ENCODE data around the gene LOXL4. TPM values are rescaled to one million over a fixed set of nuclear protein-coding genes. Genes with fewer than 3 reads are reported as not detected.

The LOXL4 gene
- total and polyA plus RNA-seq, 2 experiments from 2014 or later, result 32.7 to 34.4 TPM

DNA sequence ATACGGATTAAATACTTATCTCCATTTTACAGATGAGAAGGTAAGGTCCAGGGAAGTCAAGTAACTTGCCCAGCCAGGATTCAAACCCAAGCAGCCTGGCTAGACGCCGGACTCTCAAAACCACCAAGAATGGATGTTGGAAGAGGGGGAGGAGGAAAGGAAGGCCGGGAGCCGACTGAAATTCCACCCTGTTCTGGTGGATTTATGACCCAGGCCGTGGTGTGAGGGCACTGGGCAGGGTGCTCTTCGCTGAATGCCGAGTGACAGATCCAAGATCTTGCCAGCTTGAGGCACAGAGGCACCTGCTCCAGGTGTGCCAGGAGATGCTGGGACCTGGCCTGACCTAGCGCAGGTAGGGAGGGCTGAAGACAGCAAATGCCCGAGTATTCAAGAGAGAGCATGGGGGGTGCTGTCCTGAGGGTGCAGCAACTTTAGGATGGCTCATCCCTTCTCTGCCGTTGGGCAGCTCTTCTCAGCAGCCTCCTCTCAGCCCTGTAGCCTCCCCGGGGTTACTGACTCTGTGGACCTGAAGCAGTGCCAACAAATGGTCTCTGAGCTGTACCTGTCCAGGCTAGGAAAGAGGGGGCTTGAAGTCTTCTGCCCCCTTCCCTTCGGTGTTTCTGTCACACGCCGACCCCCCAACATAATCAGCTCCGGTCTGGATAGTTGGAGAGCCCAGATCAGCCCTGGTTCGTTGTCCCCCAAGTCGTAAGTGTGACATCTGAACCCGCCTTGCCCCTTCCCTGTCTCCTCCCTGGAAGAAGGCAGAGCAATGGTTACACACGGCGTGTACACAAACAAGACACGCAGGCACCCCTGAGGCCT lies 713 bp downstream of the LOXL4 start:
- H3K36me3 ChIP-seq (replicated peaks; ENCODE audit: insufficient read depth, low read depth), result no peaks in the 10 kb centered on the region
- peaks cover 17% of the 10 kb centered on the region for H3K4me1 ChIP-seq (ENCODE audit: insufficient read depth)
- H3K79me2 ChIP-seq, result no peaks in the 10 kb centered on the region
- 78% methylated on average over 22 of the region's 22 CpGs for WGBS (ENCODE audit: low lambda C conversion rate, missing lambda C conversion rate)
- H2AFZ ChIP-seq, result peak overlapping the region; percentile 26
- H3K9me2 ChIP-seq (replicated peaks; ENCODE audit: insufficient read depth), result no peaks in the 10 kb centered on the region
- no peaks in the 10 kb centered on the region for H4K20me1 ChIP-seq (ENCODE audit: insufficient read depth, poor library complexity, severe bottlenecking)
- peak overlapping the region; percentile 75 for H3K4me2 ChIP-seq
- no peak for DNase-seq (ENCODE audit: low spot score)
- no peak overlapping the region for H3K4me3 ChIP-seq
- no peak overlapping the region for H3K27ac ChIP-seq
- TF ChIP-seq, protein P1, sequence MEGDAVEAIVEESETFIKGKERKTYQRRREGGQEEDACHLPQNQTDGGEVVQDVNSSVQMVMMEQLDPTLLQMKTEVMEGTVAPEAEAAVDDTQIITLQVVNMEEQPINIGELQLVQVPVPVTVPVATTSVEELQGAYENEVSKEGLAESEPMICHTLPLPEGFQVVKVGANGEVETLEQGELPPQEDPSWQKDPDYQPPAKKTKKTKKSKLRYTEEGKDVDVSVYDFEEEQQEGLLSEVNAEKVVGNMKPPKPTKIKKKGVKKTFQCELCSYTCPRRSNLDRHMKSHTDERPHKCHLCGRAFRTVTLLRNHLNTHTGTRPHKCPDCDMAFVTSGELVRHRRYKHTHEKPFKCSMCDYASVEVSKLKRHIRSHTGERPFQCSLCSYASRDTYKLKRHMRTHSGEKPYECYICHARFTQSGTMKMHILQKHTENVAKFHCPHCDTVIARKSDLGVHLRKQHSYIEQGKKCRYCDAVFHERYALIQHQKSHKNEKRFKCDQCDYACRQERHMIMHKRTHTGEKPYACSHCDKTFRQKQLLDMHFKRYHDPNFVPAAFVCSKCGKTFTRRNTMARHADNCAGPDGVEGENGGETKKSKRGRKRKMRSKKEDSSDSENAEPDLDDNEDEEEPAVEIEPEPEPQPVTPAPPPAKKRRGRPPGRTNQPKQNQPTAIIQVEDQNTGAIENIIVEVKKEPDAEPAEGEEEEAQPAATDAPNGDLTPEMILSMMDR (IDR thresholded peaks at IDR 0.05; ENCODE audit: poor library complexity), result no peak
- TF ChIP-seq EZH2phosphoT487 (IDR thresholded peaks at IDR 0.05; ENCODE audit: low read depth, severe bottlenecking, unreplicated experiment) (no peak), EZH2 (IDR thresholded peaks at IDR 0.05; ENCODE audit: borderline replicate concordance) (no peak)
- H3K9me3 ChIP-seq (ENCODE audit: low read depth), result no peaks in the 10 kb centered on the region
- peaks cover 3% of the 10 kb centered on the region for H3K27me3 ChIP-seq

DNA sequence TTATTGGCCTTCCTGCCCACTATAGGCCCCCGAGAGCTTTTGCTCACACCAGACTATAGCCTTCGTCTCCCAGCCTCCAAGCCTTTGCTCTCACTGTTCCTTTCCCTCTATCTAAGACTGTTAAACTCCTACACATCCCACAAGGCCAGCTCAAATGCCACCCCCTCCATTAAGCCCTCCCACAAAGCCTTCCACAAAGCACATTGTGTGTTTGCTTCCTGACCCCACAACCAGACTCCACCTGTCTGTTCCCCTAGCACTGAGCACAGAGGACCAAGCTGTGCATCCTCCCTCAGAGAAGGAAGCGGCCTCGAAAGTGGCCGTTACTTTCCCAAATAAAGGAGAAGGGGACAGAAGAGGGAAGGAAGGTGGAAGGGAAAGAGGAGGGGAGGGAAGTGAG lies 1.3 kb downstream of the LOXL4 start:
- Histone ChIP-seq H3K79me2 (no peaks in the 10 kb centered on the region), H3K4me2 (no peak overlapping the region), H3K27me3 (peaks cover 3% of the 10 kb centered on the region), H3K9me3 (ENCODE audit: low read depth) (no peaks in the 10 kb centered on the region), H2AFZ (no peak overlapping the region), H3K27ac (no peak overlapping the region), H4K20me1 (ENCODE audit: insufficient read depth, poor library complexity, severe bottlenecking) (no peaks in the 10 kb centered on the region), H3K4me3 (no peak overlapping the region), H3K36me3 (replicated peaks; ENCODE audit: insufficient read depth, low read depth) (no peaks in the 10 kb centered on the region), H3K4me1 (ENCODE audit: insufficient read depth) (peaks cover 17% of the 10 kb centered on the region), H3K9me2 (replicated peaks; ENCODE audit: insufficient read depth) (no peaks in the 10 kb centered on the region)
- 92% methylated on average over 5 of the region's 5 CpGs for WGBS (ENCODE audit: low lambda C conversion rate, missing lambda C conversion rate)
- DNase-seq (ENCODE audit: low spot score), result no peak
- no peak for TF ChIP-seq EZH2 (IDR thresholded peaks at IDR 0.05; ENCODE audit: borderline replicate concordance)
- TF ChIP-seq, protein P1 (IDR thresholded peaks at IDR 0.05; ENCODE audit: poor library complexity), result no peak
- TF ChIP-seq EZH2phosphoT487 (IDR thresholded peaks at IDR 0.05; ENCODE audit: low read depth, severe bottlenecking, unreplicated experiment), result no peak

DNA sequence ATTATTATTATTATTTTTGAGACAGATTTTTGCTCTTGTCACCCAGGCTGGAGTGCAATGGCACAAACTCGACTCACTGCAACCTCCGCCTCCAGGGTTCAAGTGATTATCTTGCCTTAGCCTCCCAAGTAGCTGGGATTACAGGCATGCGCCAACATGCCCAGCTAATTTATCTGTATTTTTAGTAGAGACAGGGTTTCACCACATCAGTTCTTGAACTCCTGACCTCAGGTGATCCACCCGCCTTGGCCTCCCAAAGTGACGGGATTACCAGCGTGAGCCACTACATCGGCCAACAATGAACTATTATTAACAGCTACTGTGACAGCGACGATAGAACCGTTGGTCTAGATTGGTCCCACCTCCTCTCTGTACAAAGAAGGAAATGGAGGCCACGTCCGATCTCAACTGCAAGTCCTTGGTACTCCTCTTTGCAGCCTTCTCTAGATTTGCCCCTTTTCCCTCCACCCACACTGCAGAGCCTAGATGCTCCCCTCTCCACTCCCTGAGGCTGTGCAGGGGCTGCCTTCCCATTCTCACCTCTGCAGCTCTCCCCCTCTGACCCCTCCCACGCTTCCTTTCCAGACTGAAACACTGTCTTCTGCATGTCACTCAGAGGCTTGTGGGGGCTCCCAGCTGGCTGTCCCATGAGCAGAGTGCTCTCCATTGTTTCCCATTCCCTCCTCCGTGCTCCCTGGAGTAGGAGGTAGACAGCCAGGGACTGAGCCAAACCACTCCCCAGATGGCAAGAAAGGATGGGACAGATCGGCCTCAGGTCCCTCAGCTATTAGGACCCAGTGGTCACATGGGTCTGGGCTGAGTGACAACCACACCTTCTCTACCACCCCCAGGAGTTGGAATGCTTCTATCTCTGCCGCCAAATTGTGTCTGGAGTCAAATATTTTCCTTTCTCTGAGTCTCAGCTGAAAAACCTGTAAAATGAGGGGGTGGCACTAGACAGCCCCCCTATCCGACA lies 2.3 kb downstream of the LOXL4 start:
- Histone ChIP-seq H3K27ac (no peak overlapping the region), H3K4me3 (no peak overlapping the region), H3K9me3 (ENCODE audit: low read depth) (no peaks in the 10 kb centered on the region), H3K4me2 (no peak overlapping the region), H4K20me1 (ENCODE audit: insufficient read depth, poor library complexity, severe bottlenecking) (no peaks in the 10 kb centered on the region), H3K79me2 (no peaks in the 10 kb centered on the region), H3K36me3 (replicated peaks; ENCODE audit: insufficient read depth, low read depth) (no peaks in the 10 kb centered on the region), H3K4me1 (ENCODE audit: insufficient read depth) (peaks cover 19% of the 10 kb centered on the region), H3K9me2 (replicated peaks; ENCODE audit: insufficient read depth) (no peaks in the 10 kb centered on the region), H3K27me3 (peaks cover 3% of the 10 kb centered on the region), H2AFZ (no peak overlapping the region)
- no peak for DNase-seq (ENCODE audit: low spot score)
- TF ChIP-seq, protein P1 (IDR thresholded peaks at IDR 0.05; ENCODE audit: poor library complexity), result no peak
- TF ChIP-seq EZH2phosphoT487 (IDR thresholded peaks at IDR 0.05; ENCODE audit: low read depth, severe bottlenecking, unreplicated experiment) (no peak), EZH2 (IDR thresholded peaks at IDR 0.05; ENCODE audit: borderline replicate concordance) (no peak)
- WGBS (ENCODE audit: low lambda C conversion rate, missing lambda C conversion rate), result 80% methylated on average over 10 of the region's 17 CpGs

Data from hepatocyte (in vitro differentiated cells).